PC-9 (cell line): ENCODE results near the gene IRF4.

Source experiments
- EZH2 ChIP-seq: fragments of 200-600 bp; sonication (generic); IDR thresholded peaks from 2 replicates; pipeline ENCODE4 v1.8.0; 2017; ENCODE audit warnings: antibody characterized with exemption, low read depth
- TF ChIP-seq, protein P1 (sequence below): fragments of 200-600 bp; sonication (generic); conservative IDR thresholded peaks from 2 replicates; pipeline ENCODE4 v1.6.1; 2017; ENCODE audit warnings: mixed run types, antibody characterized with exemption, mild to moderate bottlenecking, moderate library complexity

DNA sequence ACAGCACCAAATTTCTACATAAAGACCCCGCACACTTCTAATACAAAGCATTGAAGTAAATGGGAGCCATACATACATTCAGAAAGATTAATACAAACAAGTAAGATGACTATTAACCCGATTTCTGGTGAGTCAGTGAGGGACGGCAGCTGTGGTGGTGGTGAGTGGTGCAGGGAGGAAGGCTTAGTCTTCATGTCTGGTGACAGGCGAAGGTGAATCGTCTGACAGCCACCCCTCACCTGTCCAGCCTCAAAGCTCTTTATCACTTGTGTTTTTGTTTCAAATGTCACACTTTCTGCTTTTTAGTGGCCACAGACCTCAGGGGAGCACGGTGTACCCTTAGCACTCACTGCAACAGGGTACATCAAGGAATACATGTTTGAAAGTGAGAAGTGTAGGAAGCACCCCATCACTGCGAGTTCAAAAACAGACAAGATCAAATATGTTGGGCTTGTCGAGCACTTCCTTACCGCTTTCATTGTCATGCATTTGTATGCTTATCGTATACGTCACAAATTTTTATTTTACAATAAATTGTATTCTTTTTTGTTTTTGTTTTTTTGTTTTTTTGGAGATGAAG lies 63.5 kb downstream of the IRF4 start:
- TF ChIP-seq, protein P1, sequence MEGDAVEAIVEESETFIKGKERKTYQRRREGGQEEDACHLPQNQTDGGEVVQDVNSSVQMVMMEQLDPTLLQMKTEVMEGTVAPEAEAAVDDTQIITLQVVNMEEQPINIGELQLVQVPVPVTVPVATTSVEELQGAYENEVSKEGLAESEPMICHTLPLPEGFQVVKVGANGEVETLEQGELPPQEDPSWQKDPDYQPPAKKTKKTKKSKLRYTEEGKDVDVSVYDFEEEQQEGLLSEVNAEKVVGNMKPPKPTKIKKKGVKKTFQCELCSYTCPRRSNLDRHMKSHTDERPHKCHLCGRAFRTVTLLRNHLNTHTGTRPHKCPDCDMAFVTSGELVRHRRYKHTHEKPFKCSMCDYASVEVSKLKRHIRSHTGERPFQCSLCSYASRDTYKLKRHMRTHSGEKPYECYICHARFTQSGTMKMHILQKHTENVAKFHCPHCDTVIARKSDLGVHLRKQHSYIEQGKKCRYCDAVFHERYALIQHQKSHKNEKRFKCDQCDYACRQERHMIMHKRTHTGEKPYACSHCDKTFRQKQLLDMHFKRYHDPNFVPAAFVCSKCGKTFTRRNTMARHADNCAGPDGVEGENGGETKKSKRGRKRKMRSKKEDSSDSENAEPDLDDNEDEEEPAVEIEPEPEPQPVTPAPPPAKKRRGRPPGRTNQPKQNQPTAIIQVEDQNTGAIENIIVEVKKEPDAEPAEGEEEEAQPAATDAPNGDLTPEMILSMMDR = no peak
- no peak for TF ChIP-seq EZH2
